HCT116 (cell line): Measurements from ENCODE around the gene PDE8A. TPM values are rescaled to one million over a fixed set of nuclear protein-coding genes. Genes with fewer than 3 reads are reported as not detected.
"Not testable (repeated sequence)": the region's sequence is repeated elsewhere in the genome, so short reads cannot be mapped to it uniquely, and the experiment has no call there.

Experiments used
- ATAC-seq: fragments of 200-7000 bp; cut with Tn5 transposase; 2 replicates; pipeline ENCODE4 v1.9.1; 2020; ENCODE audit warnings: mild to moderate bottlenecking, moderate library complexity
- BruUV-seq: library from RNA; stranded (reverse); fragments of 400-500 nt; replicated peaks from 2 replicates; lab custom pipeline; 2021; lab: Mats Ljungman, UMichigan
- CTCF ChIA-PET: fragments of 300-600 bp; sonication (Branson Sonifier 250); formaldehyde crosslinking; loops from one replicate; lab custom pipeline; 2021; ENCODE audit warnings: antibody characterized with exemption; lab: Charles Lee
- POLR2A ChIA-PET: fragments of 300-600, 350-600 bp; sonication (Branson Sonifier 250); formaldehyde crosslinking; loops from one replicate; lab custom pipeline; 2021; ENCODE audit warnings: antibody characterized with exemption; lab: Charles Lee
- RAD21 ChIA-PET, 2 experiments: fragments of 300-600 bp; sonication (Branson Sonifier 250); formaldehyde crosslinking; loops; one replicate each; lab custom pipeline; 2023; ENCODE audit warnings: low total read pairs in 2 of 2; ENCODE audit not compliant: uncharacterized antibody in 2 of 2, unreplicated experiment in 2 of 2, low non-redundant PET in 1 of 2; lab: Charles Lee
- DNase-seq: peaks from one replicate; pipeline ENCODE4 v3.0.0-alpha.2; 2010; ENCODE audit warnings: low read depth, low spot score
- H2AFZ ChIP-seq: fragments of 200-600 bp; shearing (Covaris generic), sonication (generic); 2 replicates; pipeline ENCODE4 v1.6.1; 2017; ENCODE audit warnings: low read depth, mixed run types, mixed read lengths, antibody characterized with exemption, low read length; ENCODE audit not compliant: poor library complexity, severe bottlenecking
- H3K27ac ChIP-seq: 2 replicates; pipeline ENCODE4 v1.5.1; 2012; ENCODE audit warnings: low read depth, low read length
- H3K27me3 ChIP-seq: fragments of 200-600 bp; sonication (generic); 2 replicates; pipeline ENCODE4 v1.6.1; 2016; ENCODE audit warnings: mixed run types, low read length, mixed read lengths; ENCODE audit not compliant: insufficient read depth
- H3K36me3 ChIP-seq, 2 experiments: fragments of 200-500 bp in 1 of 2; fragments of 200-600 bp in 1 of 2; sonication (Bioruptor generic) in 1 of 2; sonication (generic) in 1 of 2; 2 replicates each; pipeline versions ENCODE4 v1.5.1 to v1.6.1; 2014 to 2016; ENCODE audit warnings: low read length in 2 of 2, inconsistent platforms in 1 of 2, mixed read lengths in 1 of 2, mixed run types in 1 of 2; ENCODE audit not compliant: insufficient read depth in 2 of 2, control insufficient read depth in 1 of 2
- H3K4me1 ChIP-seq, 2 experiments: fragments of 200-600 bp in 1 of 2; sonication (generic) in 1 of 2; 2 replicates each; pipeline versions ENCODE4 v1.5.1 to v1.6.1; 2012 to 2017; ENCODE audit warnings: low read length in 2 of 2, inconsistent platforms in 1 of 2, mild to moderate bottlenecking in 1 of 2, mixed read lengths in 1 of 2, mixed run types in 1 of 2, moderate library complexity in 1 of 2; ENCODE audit not compliant: insufficient read depth in 2 of 2, control insufficient read depth in 1 of 2
- H3K4me2 ChIP-seq: fragments of 200-600 bp; sonication (generic); 2 replicates; pipeline ENCODE4 v1.6.1; 2017; ENCODE audit warnings: mixed run types, low read length, mixed read lengths
- H3K4me3 ChIP-seq, 2 experiments: fragments of 200-600 bp in 1 of 2; sonication (generic) in 1 of 2; replicated peaks in 1 of 2; 2 replicates each; pipeline ENCODE4 v1.5.1; 2011 to 2016; ENCODE audit warnings: low read length in 2 of 2, control low read depth in 1 of 2, low read depth in 1 of 2, mild to moderate bottlenecking in 1 of 2, mixed read lengths in 1 of 2, mixed run types in 1 of 2
- H3K79me2 ChIP-seq: fragments of 200-600 bp; sonication (generic); 2 replicates; pipeline ENCODE4 v1.6.1; 2017; ENCODE audit warnings: mild to moderate bottlenecking, mixed run types, low read length, moderate library complexity, mixed read lengths; ENCODE audit not compliant: insufficient read depth
- H3K9ac ChIP-seq: fragments of 200-600 bp; sonication (generic); 2 replicates; pipeline ENCODE4 v1.6.1; 2016; ENCODE audit warnings: low read length, mixed read lengths
- H3K9me2 ChIP-seq: fragments of 200-600 bp; sonication (generic), shearing (Covaris generic); 2 replicates; pipeline ENCODE4 v1.6.1; 2017; ENCODE audit warnings: mixed run types, mild to moderate bottlenecking, moderate library complexity; ENCODE audit not compliant: insufficient read depth
- H3K9me3 ChIP-seq, 2 experiments: fragments of 200-500 bp in 1 of 2; fragments of 200-600 bp in 1 of 2; sonication (Bioruptor generic) in 1 of 2; sonication (generic) in 1 of 2; 2 replicates each; pipeline ENCODE4 v1.6.1; 2014 to 2017; ENCODE audit warnings: low read length in 2 of 2, mixed read lengths in 2 of 2, inconsistent platforms in 1 of 2, low read depth in 1 of 2, mild to moderate bottlenecking in 1 of 2, mixed run types in 1 of 2, moderate library complexity in 1 of 2; ENCODE audit not compliant: control insufficient read depth in 1 of 2, insufficient read depth in 1 of 2
- H4K20me1 ChIP-seq: fragments of 200-600 bp; sonication (generic), shearing (Covaris generic); 2 replicates; pipeline ENCODE4 v1.6.1; 2017; ENCODE audit warnings: mixed run types, mild to moderate bottlenecking, moderate library complexity; ENCODE audit not compliant: insufficient read depth
- CBX3 ChIP-seq: IDR thresholded peaks from 2 replicates; pipeline ENCODE4 v1.6.1; 2012; ENCODE audit warnings: low read depth
- ELF1 ChIP-seq: IDR thresholded peaks from 2 replicates; pipeline ENCODE4 v1.6.1; 2012; ENCODE audit warnings: low read depth, borderline replicate concordance
- EZH2 ChIP-seq: fragments of 200-600 bp; sonication (generic); IDR thresholded peaks from 2 replicates; pipeline ENCODE4 v1.6.1; 2017; ENCODE audit warnings: antibody characterized with exemption, mixed run types
- ZNF274 ChIP-seq: fragments of 200-500 bp; sonication (Bioruptor generic); IDR thresholded peaks from 2 replicates; pipeline ENCODE4 v1.6.1; 2014; ENCODE audit warnings: mild to moderate bottlenecking, low read depth, low read length, inconsistent platforms
- intact Hi-C: fragments of 100-400 bp; cut with micrococcal nuclease; formaldehyde crosslinking; loops from 2 replicates; pipeline ENCODE4 v1.10.0; 2022
- total RNA-seq: library from RNA; stranded (reverse); gene quantifications from one replicate; pipeline ENCODE4 v1.2.1, GENCODE V29; 2021; ENCODE audit not compliant: unreplicated experiment

The PDE8A gene
- total RNA-seq, 1 experiment from 2014 or later, result 37.8 TPM

GRCh38 chr15:85172846-85173490, 191.3 kb downstream of the PDE8A start:
- no peak overlapping the region for H3K4me3 ChIP-seq
- no peaks in the 10 kb centered on the region for H3K36me3 ChIP-seq
- no peak overlapping the region for H3K9ac ChIP-seq
- H2AFZ ChIP-seq, result no peak overlapping the region
- no peaks in the 10 kb centered on the region for H3K27me3 ChIP-seq
- POLR2A ChIA-PET, result no interaction called here
- H3K9me3 ChIP-seq, result peaks cover 14 to 19% of the 10 kb centered on the region in 2 experiments; a peak in 3 of 4 replicates
- no peaks in the 10 kb centered on the region for H4K20me1 ChIP-seq
- CTCF ChIA-PET, result no interaction called here
- no peak overlapping the region for H3K4me2 ChIP-seq
- no peaks in the 10 kb centered on the region for H3K9me2 ChIP-seq
- RAD21 ChIA-PET, result no interaction called here
- no peaks in the 10 kb centered on the region for H3K79me2 ChIP-seq
- DNase-seq (no peak), ATAC-seq (no peak)
- BruUV-seq, result no TSS peak
- intact Hi-C loops, result no loop called here
- H3K4me1 ChIP-seq, result peaks cover 7 to 16% of the 10 kb centered on the region in 2 experiments
- no peak overlapping the region for H3K27ac ChIP-seq
- TF ChIP-seq EZH2 (no peak), ELF1 (no peak), ZNF274 (no peak), CBX3 (no peak)

GRCh38 chr15:85173630-85174029, 192.0 kb downstream of the PDE8A start:
- BruUV-seq, H3K27ac ChIP-seq, RAD21 ChIA-PET, ATAC-seq, H3K4me2 ChIP-seq, H3K9me2 ChIP-seq, intact Hi-C loops, H3K4me3 ChIP-seq, H3K79me2 ChIP-seq, DNase-seq, H2AFZ ChIP-seq, H3K27me3 ChIP-seq, H3K9ac ChIP-seq, CTCF ChIA-PET, H4K20me1 ChIP-seq, H3K36me3 ChIP-seq, POLR2A ChIA-PET: not testable (repeated sequence)
- Histone ChIP-seq H3K9me3 (peaks cover 13 to 14% of the 10 kb centered on the region in 2 experiments; a peak in 3 of 4 replicates), H3K4me1 (peaks cover 7 to 16% of the 10 kb centered on the region in 2 experiments)
